ENCODE results near the gene TRIM17. TPM values are rescaled to one million over a fixed set of nuclear protein-coding genes. Genes with fewer than 3 reads are reported as not detected.

TRIM17 gene
- total RNA-seq, 1 donor: under 0.01 TPM

DNA sequence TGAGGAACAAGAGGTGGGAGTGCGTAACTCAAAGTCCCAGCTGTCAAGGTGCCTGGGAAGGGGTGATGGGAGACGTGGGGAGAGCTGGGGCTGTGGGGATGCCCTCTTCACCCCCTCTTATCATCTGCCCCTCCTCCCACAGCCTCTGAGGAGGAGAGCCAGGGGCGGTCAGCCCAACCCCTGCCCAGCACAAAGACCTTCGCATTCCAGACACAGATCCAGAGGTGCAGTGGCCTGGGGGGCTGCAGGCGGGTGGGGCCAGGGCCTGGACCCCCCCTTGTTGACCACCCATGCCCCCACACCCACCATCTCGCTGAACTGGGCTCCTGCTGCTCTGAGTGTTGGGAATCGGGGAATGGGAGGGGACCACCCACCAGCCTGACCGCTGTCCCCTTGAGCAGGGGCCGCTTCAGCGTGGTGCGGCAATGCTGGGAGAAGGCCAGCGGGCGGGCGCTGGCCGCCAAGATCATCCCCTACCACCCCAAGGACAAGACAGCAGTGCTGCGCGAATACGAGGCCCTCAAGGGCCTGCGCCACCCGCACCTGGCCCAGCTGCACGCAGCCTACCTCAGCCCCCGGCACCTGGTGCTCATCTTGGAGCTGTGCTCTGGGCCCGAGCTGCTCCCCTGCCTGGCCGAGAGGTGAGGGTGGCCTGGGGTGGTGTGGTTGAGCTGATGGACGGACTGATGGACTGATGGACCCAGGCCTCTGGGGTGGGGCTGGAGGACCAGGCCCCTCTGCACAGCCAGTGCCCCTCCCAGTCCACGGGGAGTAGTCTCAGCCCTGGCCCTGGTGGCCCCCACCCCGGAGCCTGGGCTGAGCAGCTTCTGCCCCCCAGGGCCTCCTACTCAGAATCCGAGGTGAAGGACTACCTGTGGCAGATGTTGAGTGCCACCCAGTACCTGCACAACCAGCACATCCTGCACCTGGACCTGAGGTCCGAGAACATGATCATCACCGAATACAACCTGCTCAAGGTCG, 39.7 kb downstream of the TRIM17 start:
- Histone ChIP-seq H4K20me1 (ENCODE audit: insufficient read depth, low read length) (no peaks in the 10 kb centered on the region), H2AFZ (ENCODE audit: low read length) (no peak overlapping the region), H3K27me3 (ENCODE audit: insufficient read depth, low read length) (peaks cover 6% of the 10 kb centered on the region), H3K36me3 (ENCODE audit: insufficient read depth, low read length) (no peaks in the 10 kb centered on the region), H3K4me3 (ENCODE audit: insufficient read depth, low read length) (no peak overlapping the region), H3K27ac (ENCODE audit: low read depth, low read length) (no peak overlapping the region), H3K79me2 (ENCODE audit: insufficient read depth, low read length) (no peaks in the 10 kb centered on the region), H3K4me2 (ENCODE audit: insufficient read depth, low read length) (no peak overlapping the region), H3K9me3 (ENCODE audit: low read depth, low read length) (no peaks in the 10 kb centered on the region), H3K4me1 (ENCODE audit: insufficient read depth, low read length) (peaks cover 13% of the 10 kb centered on the region)
- peak; percentile 78 for DNase-seq (ENCODE audit: insufficient read length, low spot score, missing footprints)
- TF ChIP-seq, protein P1, sequence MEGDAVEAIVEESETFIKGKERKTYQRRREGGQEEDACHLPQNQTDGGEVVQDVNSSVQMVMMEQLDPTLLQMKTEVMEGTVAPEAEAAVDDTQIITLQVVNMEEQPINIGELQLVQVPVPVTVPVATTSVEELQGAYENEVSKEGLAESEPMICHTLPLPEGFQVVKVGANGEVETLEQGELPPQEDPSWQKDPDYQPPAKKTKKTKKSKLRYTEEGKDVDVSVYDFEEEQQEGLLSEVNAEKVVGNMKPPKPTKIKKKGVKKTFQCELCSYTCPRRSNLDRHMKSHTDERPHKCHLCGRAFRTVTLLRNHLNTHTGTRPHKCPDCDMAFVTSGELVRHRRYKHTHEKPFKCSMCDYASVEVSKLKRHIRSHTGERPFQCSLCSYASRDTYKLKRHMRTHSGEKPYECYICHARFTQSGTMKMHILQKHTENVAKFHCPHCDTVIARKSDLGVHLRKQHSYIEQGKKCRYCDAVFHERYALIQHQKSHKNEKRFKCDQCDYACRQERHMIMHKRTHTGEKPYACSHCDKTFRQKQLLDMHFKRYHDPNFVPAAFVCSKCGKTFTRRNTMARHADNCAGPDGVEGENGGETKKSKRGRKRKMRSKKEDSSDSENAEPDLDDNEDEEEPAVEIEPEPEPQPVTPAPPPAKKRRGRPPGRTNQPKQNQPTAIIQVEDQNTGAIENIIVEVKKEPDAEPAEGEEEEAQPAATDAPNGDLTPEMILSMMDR (IDR thresholded peaks at IDR 0.05; ENCODE audit: extremely low read depth, low read depth, low read length): no peak

- Histone ChIP-seq H4K20me1 (ENCODE audit: insufficient read depth, low read length) (no peaks in the 10 kb centered on the region), H3K79me2 (ENCODE audit: insufficient read depth, low read length) (no peaks in the 10 kb centered on the region), H3K9me3 (ENCODE audit: low read depth, low read length) (no peaks in the 10 kb centered on the region), H3K4me1 (ENCODE audit: insufficient read depth, low read length) (peaks cover 12% of the 10 kb centered on the region), H3K27me3 (ENCODE audit: insufficient read depth, low read length) (peaks cover 6% of the 10 kb centered on the region), H2AFZ (ENCODE audit: low read length) (no peak overlapping the region), H3K4me2 (ENCODE audit: insufficient read depth, low read length) (no peak overlapping the region), H3K27ac (ENCODE audit: low read depth, low read length) (no peak overlapping the region), H3K4me3 (ENCODE audit: insufficient read depth, low read length) (no peak overlapping the region), H3K36me3 (ENCODE audit: insufficient read depth, low read length) (no peaks in the 10 kb centered on the region)
- peak; percentile 90 for DNase-seq (ENCODE audit: insufficient read length, low spot score, missing footprints)
- TF ChIP-seq, protein P1 (IDR thresholded peaks at IDR 0.05; ENCODE audit: extremely low read depth, low read depth, low read length): no peak
Observed at GRCh38 chr1:228376262-228376628, 40.4 kb downstream of the TRIM17 start.

GRCh38 chr1:228375578-228376261, 40.9 kb downstream of the TRIM17 start:
- Histone ChIP-seq H3K4me1 (ENCODE audit: insufficient read depth, low read length) (peaks cover 9% of the 10 kb centered on the region), H3K79me2 (ENCODE audit: insufficient read depth, low read length) (no peaks in the 10 kb centered on the region), H3K36me3 (ENCODE audit: insufficient read depth, low read length) (no peaks in the 10 kb centered on the region), H3K4me2 (ENCODE audit: insufficient read depth, low read length) (no peak overlapping the region), H3K9me3 (ENCODE audit: low read depth, low read length) (no peaks in the 10 kb centered on the region), H3K4me3 (ENCODE audit: insufficient read depth, low read length) (no peak overlapping the region), H4K20me1 (ENCODE audit: insufficient read depth, low read length) (no peaks in the 10 kb centered on the region), H2AFZ (ENCODE audit: low read length) (no peak overlapping the region), H3K27ac (ENCODE audit: low read depth, low read length) (peak overlapping the region; percentile 64), H3K27me3 (ENCODE audit: insufficient read depth, low read length) (peaks cover 6% of the 10 kb centered on the region)
- TF ChIP-seq, protein P1 (IDR thresholded peaks at IDR 0.05; ENCODE audit: extremely low read depth, low read depth, low read length): no peak
- DNase-seq (ENCODE audit: insufficient read length, low spot score, missing footprints): peak; percentile 73
